ENCODE data around the gene LAMB2.

Gene LAMB2

DNA sequence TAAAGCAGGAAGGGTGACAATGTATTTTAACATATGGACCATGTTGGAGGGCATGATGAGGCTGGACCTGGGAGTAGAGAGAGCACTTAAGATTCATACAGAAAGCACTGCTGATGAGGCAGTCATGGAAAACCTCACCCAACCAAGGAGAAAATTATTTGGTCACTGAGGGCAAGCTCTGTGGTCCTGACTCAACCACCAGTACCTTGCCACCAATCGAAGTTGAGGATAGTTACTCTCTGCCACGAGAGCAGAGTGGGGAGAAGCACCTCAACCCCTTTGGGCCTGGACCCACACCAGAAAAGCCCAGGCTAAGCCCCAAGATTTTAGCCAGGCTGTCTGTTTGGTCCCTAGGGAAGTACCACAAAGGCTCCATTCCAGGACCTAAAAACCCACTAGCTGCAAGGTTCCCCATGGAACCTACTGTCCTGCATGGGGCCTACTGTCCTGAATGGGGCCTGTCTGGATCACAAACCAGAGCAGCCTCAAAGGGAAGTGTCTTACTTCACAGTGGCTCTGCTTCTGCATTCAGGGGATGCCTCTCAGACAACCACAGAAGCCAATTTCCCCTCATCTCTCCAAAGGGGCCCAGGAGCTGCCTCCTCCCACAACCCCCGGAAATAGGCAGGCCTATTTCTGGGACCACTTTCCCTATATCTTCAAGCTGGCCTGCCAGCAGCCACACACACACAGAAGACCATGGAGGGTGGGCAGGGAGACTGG lies 29.1 kb upstream of the LAMB2 start:
- Histone ChIP-seq H3K4me1 (ENCODE audit: control insufficient read depth in 5 of 5, insufficient read depth in 5 of 5, low read length in 5 of 5) (peaks cover 4 to 28% (median 23%) of the 10 kb centered on the region in 5 donors), H3K27me3 (ENCODE audit: control insufficient read depth in 5 of 5, insufficient read depth in 4 of 5, low read length in 5 of 5) (no peaks in the 10 kb centered on the region), H3K4me3 (ENCODE audit: low read depth in 1 of 5, low read length in 5 of 5) (no peak overlapping the region), H3K9me3 (ENCODE audit: control insufficient read depth in 5 of 5, low read length in 5 of 5) (no peaks in the 10 kb centered on the region), H3K36me3 (ENCODE audit: control insufficient read depth in 5 of 5, insufficient read depth in 5 of 5, low read length in 5 of 5) (peaks cover 0 to 32% (median 24%) of the 10 kb centered on the region in 5 donors), H3K27ac (ENCODE audit: low read depth, low read length) (no peak overlapping the region), H3K9ac (ENCODE audit: low read length in 5 of 5) (peak overlapping the region in 2 of 5 donors; percentile 22 to 47)

DNA sequence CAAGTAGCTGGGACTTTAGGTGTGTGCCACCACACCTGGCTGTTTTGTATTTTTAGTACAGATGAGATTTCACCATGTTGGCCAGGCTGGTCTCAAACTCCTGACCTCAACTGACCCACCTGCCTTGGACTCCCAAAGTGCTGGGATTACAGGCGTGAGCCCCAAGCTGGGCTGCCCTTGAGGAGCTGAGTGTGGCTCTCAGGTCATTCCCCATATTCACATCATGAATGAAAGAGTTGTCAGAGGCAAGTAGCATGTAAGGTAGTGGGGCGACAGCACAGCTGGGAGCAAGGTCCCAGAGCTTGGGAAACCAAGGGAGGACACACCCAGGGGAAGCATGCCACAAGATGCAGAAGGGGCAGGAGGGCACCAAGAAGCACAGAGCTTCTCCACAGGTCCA lies 28.3 kb upstream of the LAMB2 start:
- peaks cover 0 to 32% (median 24%) of the 10 kb centered on the region in 5 donors for H3K36me3 ChIP-seq (ENCODE audit: control insufficient read depth in 5 of 5, insufficient read depth in 5 of 5, low read length in 5 of 5)
- H3K27ac ChIP-seq (ENCODE audit: low read depth, low read length), result no peak overlapping the region
- no peaks in the 10 kb centered on the region for H3K9me3 ChIP-seq (ENCODE audit: control insufficient read depth in 5 of 5, low read length in 5 of 5)
- peaks cover 2 to 20% (median 17%) of the 10 kb centered on the region in 5 donors for H3K4me1 ChIP-seq (ENCODE audit: control insufficient read depth in 5 of 5, insufficient read depth in 5 of 5, low read length in 5 of 5)
- H3K4me3 ChIP-seq (ENCODE audit: low read depth in 1 of 5, low read length in 5 of 5), result no peak overlapping the region
- H3K27me3 ChIP-seq (ENCODE audit: control insufficient read depth in 5 of 5, insufficient read depth in 4 of 5, low read length in 5 of 5), result no peaks in the 10 kb centered on the region
- H3K9ac ChIP-seq (ENCODE audit: low read length in 5 of 5), result no peak overlapping the region

DNA sequence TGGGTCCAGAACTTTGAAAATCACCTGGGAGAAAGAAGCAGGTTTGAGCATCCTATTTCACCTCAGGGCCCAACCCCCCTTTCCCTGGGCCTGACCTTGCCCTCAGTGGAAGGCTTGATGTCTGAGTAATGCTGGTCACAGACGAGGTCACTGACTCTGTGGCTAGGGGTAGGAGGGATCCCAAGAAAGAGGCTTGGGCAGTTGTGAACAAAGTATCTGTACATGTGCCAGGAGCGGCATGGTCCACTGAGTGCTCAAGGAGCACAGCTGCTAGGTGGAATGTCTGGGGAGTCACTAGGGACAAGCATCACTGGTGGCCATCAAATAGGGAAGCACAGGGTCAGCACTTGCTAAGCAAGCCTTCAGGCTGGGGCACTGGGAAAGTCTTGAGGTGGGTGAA lies 25.9 kb upstream of the LAMB2 start:
- Histone ChIP-seq H3K9ac (ENCODE audit: low read length in 5 of 5) (no peak overlapping the region), H3K36me3 (ENCODE audit: control insufficient read depth in 5 of 5, insufficient read depth in 5 of 5, low read length in 5 of 5) (peaks cover 0 to 25% (median 20%) of the 10 kb centered on the region in 5 donors), H3K9me3 (ENCODE audit: control insufficient read depth in 5 of 5, low read length in 5 of 5) (no peaks in the 10 kb centered on the region), H3K27me3 (ENCODE audit: control insufficient read depth in 5 of 5, insufficient read depth in 4 of 5, low read length in 5 of 5) (no peaks in the 10 kb centered on the region), H3K4me3 (ENCODE audit: low read depth in 1 of 5, low read length in 5 of 5) (no peak overlapping the region), H3K27ac (ENCODE audit: low read depth, low read length) (no peak overlapping the region), H3K4me1 (ENCODE audit: control insufficient read depth in 5 of 5, insufficient read depth in 5 of 5, low read length in 5 of 5) (peaks cover 0 to 6% (median 3%) of the 10 kb centered on the region in 5 donors)

GRCh38 chr3:49158103-49158709 lies 25.4 kb upstream of the LAMB2 start:
- Histone ChIP-seq H3K9ac (ENCODE audit: low read length in 5 of 5) (no peak overlapping the region), H3K4me1 (ENCODE audit: control insufficient read depth in 5 of 5, insufficient read depth in 5 of 5, low read length in 5 of 5) (peaks cover 0 to 6% (median 3%) of the 10 kb centered on the region in 5 donors), H3K27ac (ENCODE audit: low read depth, low read length) (no peak overlapping the region)

GRCh38 chr3:49157289-49157688 lies 24.4 kb upstream of the LAMB2 start:
- Histone ChIP-seq H3K27ac (ENCODE audit: low read depth, low read length) (no peak overlapping the region), H3K36me3 (ENCODE audit: control insufficient read depth in 5 of 5, insufficient read depth in 5 of 5, low read length in 5 of 5) (peaks cover 0 to 11% (median 7%) of the 10 kb centered on the region in 5 donors), H3K9me3 (ENCODE audit: control insufficient read depth in 5 of 5, low read length in 5 of 5) (no peaks in the 10 kb centered on the region), H3K9ac (ENCODE audit: low read length in 5 of 5) (no peak overlapping the region), H3K4me3 (ENCODE audit: low read depth in 1 of 5, low read length in 5 of 5) (no peak overlapping the region), H3K4me1 (ENCODE audit: control insufficient read depth in 5 of 5, insufficient read depth in 5 of 5, low read length in 5 of 5) (peaks cover 0 to 4% (median 3%) of the 10 kb centered on the region in 5 donors), H3K27me3 (ENCODE audit: control insufficient read depth in 5 of 5, insufficient read depth in 4 of 5, low read length in 5 of 5) (no peaks in the 10 kb centered on the region)

More at GRCh38 chr3:49158103-49158709, 25.4 kb upstream of the LAMB2 start:
- peaks cover 0 to 19% (median 14%) of the 10 kb centered on the region in 5 donors for H3K36me3 ChIP-seq (ENCODE audit: control insufficient read depth in 5 of 5, insufficient read depth in 5 of 5, low read length in 5 of 5)
- H3K4me3 ChIP-seq (ENCODE audit: low read depth in 1 of 5, low read length in 5 of 5), result no peak overlapping the region
- H3K9me3 ChIP-seq (ENCODE audit: control insufficient read depth in 5 of 5, low read length in 5 of 5), result no peaks in the 10 kb centered on the region
- H3K27me3 ChIP-seq (ENCODE audit: control insufficient read depth in 5 of 5, insufficient read depth in 4 of 5, low read length in 5 of 5), result no peaks in the 10 kb centered on the region

- Histone ChIP-seq H3K4me3 (ENCODE audit: low read depth in 1 of 5, low read length in 5 of 5) (no peak overlapping the region), H3K27ac (ENCODE audit: low read depth, low read length) (no peak overlapping the region), H3K36me3 (ENCODE audit: control insufficient read depth in 5 of 5, insufficient read depth in 5 of 5, low read length in 5 of 5) (no peaks in the 10 kb centered on the region), H3K4me1 (ENCODE audit: control insufficient read depth in 5 of 5, insufficient read depth in 5 of 5, low read length in 5 of 5) (no peaks in the 10 kb centered on the region), H3K9ac (ENCODE audit: low read length in 5 of 5) (no peak overlapping the region), H3K27me3 (ENCODE audit: control insufficient read depth in 5 of 5, insufficient read depth in 4 of 5, low read length in 5 of 5) (no peaks in the 10 kb centered on the region), H3K9me3 (ENCODE audit: control insufficient read depth in 5 of 5, low read length in 5 of 5) (no peaks in the 10 kb centered on the region)
Measured at GRCh38 chr3:49153349-49153912, 20.6 kb upstream of the LAMB2 start.

GRCh38 chr3:49151610-49152009 lies 18.8 kb upstream of the LAMB2 start:
- H3K27ac ChIP-seq (ENCODE audit: low read depth, low read length), result no peak overlapping the region
- no peaks in the 10 kb centered on the region for H3K27me3 ChIP-seq (ENCODE audit: control insufficient read depth in 5 of 5, insufficient read depth in 4 of 5, low read length in 5 of 5)
- H3K4me3 ChIP-seq (ENCODE audit: low read depth in 1 of 5, low read length in 5 of 5), result no peak overlapping the region
- H3K36me3 ChIP-seq (ENCODE audit: control insufficient read depth in 5 of 5, insufficient read depth in 5 of 5, low read length in 5 of 5), result no peaks in the 10 kb centered on the region
- H3K9me3 ChIP-seq (ENCODE audit: control insufficient read depth in 5 of 5, low read length in 5 of 5), result no peaks in the 10 kb centered on the region
- no peak overlapping the region for H3K9ac ChIP-seq (ENCODE audit: low read length in 5 of 5)
- no peaks in the 10 kb centered on the region for H3K4me1 ChIP-seq (ENCODE audit: control insufficient read depth in 5 of 5, insufficient read depth in 5 of 5, low read length in 5 of 5)

- Histone ChIP-seq H3K9me3 (ENCODE audit: control insufficient read depth in 5 of 5, low read length in 5 of 5) (no peaks in the 10 kb centered on the region), H3K27ac (ENCODE audit: low read depth, low read length) (no peak overlapping the region), H3K27me3 (ENCODE audit: control insufficient read depth in 5 of 5, insufficient read depth in 4 of 5, low read length in 5 of 5) (no peaks in the 10 kb centered on the region), H3K4me1 (ENCODE audit: control insufficient read depth in 5 of 5, insufficient read depth in 5 of 5, low read length in 5 of 5) (no peaks in the 10 kb centered on the region), H3K9ac (ENCODE audit: low read length in 5 of 5) (no peak overlapping the region), H3K36me3 (ENCODE audit: control insufficient read depth in 5 of 5, insufficient read depth in 5 of 5, low read length in 5 of 5) (no peaks in the 10 kb centered on the region), H3K4me3 (ENCODE audit: low read depth in 1 of 5, low read length in 5 of 5) (no peak overlapping the region)
Measured at GRCh38 chr3:49148159-49148558, 15.3 kb upstream of the LAMB2 start.

- Histone ChIP-seq H3K27ac (ENCODE audit: low read depth, low read length) (no peak overlapping the region), H3K4me1 (ENCODE audit: control insufficient read depth in 5 of 5, insufficient read depth in 5 of 5, low read length in 5 of 5) (no peaks in the 10 kb centered on the region), H3K4me3 (ENCODE audit: low read depth in 1 of 5, low read length in 5 of 5) (no peak overlapping the region), H3K9ac (ENCODE audit: low read length in 5 of 5) (no peak overlapping the region), H3K27me3 (ENCODE audit: control insufficient read depth in 5 of 5, insufficient read depth in 4 of 5, low read length in 5 of 5) (peaks cover 0 to 5% (median 3%) of the 10 kb centered on the region in 5 donors), H3K36me3 (ENCODE audit: control insufficient read depth in 5 of 5, insufficient read depth in 5 of 5, low read length in 5 of 5) (no peaks in the 10 kb centered on the region), H3K9me3 (ENCODE audit: control insufficient read depth in 5 of 5, low read length in 5 of 5) (no peaks in the 10 kb centered on the region)
Measured at GRCh38 chr3:49140080-49140479, 7.2 kb upstream of the LAMB2 start.

DNA sequence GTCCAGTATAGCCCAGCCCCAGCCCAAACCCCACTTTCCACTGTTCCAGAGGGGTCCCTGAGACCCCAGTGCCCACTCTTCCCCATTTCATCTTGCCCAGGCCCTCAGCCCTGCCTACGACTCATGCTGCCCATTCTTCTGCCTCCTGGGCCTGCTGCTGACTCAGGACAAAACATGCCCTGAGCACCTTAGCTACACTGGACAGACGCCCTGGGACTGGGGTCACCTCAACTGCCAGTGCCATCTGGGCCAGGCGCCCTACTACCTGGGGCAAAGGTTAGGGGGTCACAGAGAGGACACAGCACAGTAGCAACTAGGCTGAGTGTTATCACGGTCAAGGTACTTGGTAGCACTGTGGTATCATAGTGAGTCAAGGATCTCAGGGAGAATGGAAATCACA lies 2.6 kb upstream of the LAMB2 start:
- H3K4me3 ChIP-seq (ENCODE audit: low read depth in 1 of 5, low read length in 5 of 5), result no peak overlapping the region
- no peak overlapping the region for H3K9ac ChIP-seq (ENCODE audit: low read length in 5 of 5)
- no peak overlapping the region for H3K27ac ChIP-seq (ENCODE audit: low read depth, low read length)
- peaks cover 0 to 11% (median 7%) of the 10 kb centered on the region in 5 donors for H3K36me3 ChIP-seq (ENCODE audit: control insufficient read depth in 5 of 5, insufficient read depth in 5 of 5, low read length in 5 of 5)
- no peaks in the 10 kb centered on the region for H3K9me3 ChIP-seq (ENCODE audit: control insufficient read depth in 5 of 5, low read length in 5 of 5)
- H3K4me1 ChIP-seq (ENCODE audit: control insufficient read depth in 5 of 5, insufficient read depth in 5 of 5, low read length in 5 of 5), result peaks cover 7 to 36% (median 27%) of the 10 kb centered on the region in 5 donors
- H3K27me3 ChIP-seq (ENCODE audit: control insufficient read depth in 5 of 5, insufficient read depth in 4 of 5, low read length in 5 of 5), result peaks cover 0 to 5% (median 3%) of the 10 kb centered on the region in 5 donors

Measured in subcutaneous abdominal adipose tissue (tissue), 5 donors.